IPS DF 6.9 (cell line): ENCODE data around the gene GABRP.

Experiments
- DNase-seq: peaks from one replicate; pipeline ENCODE4 v3.0.0-alpha.2; 2013; ENCODE audit warnings: low read depth, low spot score
- H3K27ac ChIP-seq: one replicate; pipeline ENCODE4 v1.5.1; 2013; ENCODE audit warnings: low read length, control low read depth
- H3K27me3 ChIP-seq: 2 replicates; pipeline ENCODE4 v1.6.1; 2013; ENCODE audit warnings: mild to moderate bottlenecking, low read length; ENCODE audit not compliant: control insufficient read depth, insufficient read depth
- H3K36me3 ChIP-seq: 2 replicates; pipeline ENCODE4 v1.6.1; 2013; ENCODE audit warnings: low read length; ENCODE audit not compliant: control insufficient read depth, insufficient read depth
- H3K4me1 ChIP-seq: 2 replicates; pipeline ENCODE4 v1.6.1; 2013; ENCODE audit warnings: low read length; ENCODE audit not compliant: control insufficient read depth, insufficient read depth
- H3K4me3 ChIP-seq: 2 replicates; pipeline ENCODE4 v1.5.1; 2013; ENCODE audit warnings: mild to moderate bottlenecking, low read length
- H3K9me3 ChIP-seq: 2 replicates; pipeline ENCODE4 v1.6.1; 2013; ENCODE audit warnings: low read length, inconsistent platforms; ENCODE audit not compliant: control insufficient read depth, insufficient read depth
- WGBS: extraction: QIAGEN DNeasy Blood & Tissue Kit; methylation state at CpG from one replicate; pipeline ENCODE4 v1.1.7; 2013; ENCODE audit warnings: mixed read lengths, missing lambda C conversion rate; ENCODE audit not compliant: insufficient read length, insufficient coverage; 5-methylcytosine and 5-hydroxymethylcytosine counted together

Gene GABRP

GRCh38 chr5:170769898-170770416, 13.6 kb upstream of the GABRP start:
- Histone ChIP-seq H3K36me3 (no peaks in the 10 kb centered on the region), H3K27me3 (no peaks in the 10 kb centered on the region), H3K4me1 (peaks cover 5% of the 10 kb centered on the region; the same call in 1 of the 2 replicates), H3K27ac (no peak overlapping the region), H3K4me3 (no peak overlapping the region), H3K9me3 (no peaks in the 10 kb centered on the region)
- no CpG with 5 or more reads among the region's 5 CpGs for WGBS
- no peak for DNase-seq

- DNase-seq: no peak
- peaks cover 5% of the 10 kb centered on the region; the same call in 1 of the 2 replicates for H3K4me1 ChIP-seq
- H3K27me3 ChIP-seq: no peaks in the 10 kb centered on the region
- H3K27ac ChIP-seq: no peak overlapping the region
- no peaks in the 10 kb centered on the region for H3K36me3 ChIP-seq
- H3K4me3 ChIP-seq: no peak overlapping the region
- no CpG with 5 or more reads among the region's 15 CpGs for WGBS
- H3K9me3 ChIP-seq: no peaks in the 10 kb centered on the region
Observed at GRCh38 chr5:170771496-170771895, 12.0 kb upstream of the GABRP start.

- Histone ChIP-seq H3K4me3 (no peak overlapping the region), H3K27ac (no peak overlapping the region), H3K36me3 (no peaks in the 10 kb centered on the region), H3K9me3 (no peaks in the 10 kb centered on the region), H3K27me3 (no peaks in the 10 kb centered on the region), H3K4me1 (0 out of 2 replicates have a peak, but pooled peaks cover 4% of the 10 kb centered on the region)
- no CpG with 5 or more reads among the region's 12 CpGs for WGBS
- DNase-seq: no peak
Observed at GRCh38 chr5:170773024-170773985, 10.2 kb upstream of the GABRP start.

- Histone ChIP-seq H3K4me3 (no peak overlapping the region), H3K27me3 (no peaks in the 10 kb centered on the region), H3K9me3 (no peaks in the 10 kb centered on the region), H3K27ac (no peak overlapping the region), H3K36me3 (no peaks in the 10 kb centered on the region), H3K4me1 (0 out of 2 replicates have a peak, but pooled peaks cover 2% of the 10 kb centered on the region)
- no CpG with 5 or more reads among the region's 5 CpGs for WGBS
- no peak for DNase-seq
Observed at GRCh38 chr5:170774831-170775230, 8.7 kb upstream of the GABRP start.

GRCh38 chr5:170781946-170782345, 1.6 kb upstream of the GABRP start:
- WGBS: no CpG with 5 or more reads among the region's 1 CpG
- no peak overlapping the region for H3K27ac ChIP-seq
- no peak for DNase-seq
- no peaks in the 10 kb centered on the region for H3K4me1 ChIP-seq
- H3K4me3 ChIP-seq: no peak overlapping the region
- H3K27me3 ChIP-seq: no peaks in the 10 kb centered on the region
- no peaks in the 10 kb centered on the region for H3K9me3 ChIP-seq
- H3K36me3 ChIP-seq: no peaks in the 10 kb centered on the region

GRCh38 chr5:170782438-170782837, 1.1 kb upstream of the GABRP start:
- no CpG with 5 or more reads among the region's 6 CpGs for WGBS
- no peak overlapping the region for H3K4me3 ChIP-seq

GRCh38 chr5:170785416-170785815, 1.9 kb downstream of the GABRP start:
- Histone ChIP-seq H3K4me3 (no peak overlapping the region), H3K27me3 (no peaks in the 10 kb centered on the region), H3K27ac (no peak overlapping the region), H3K36me3 (no peaks in the 10 kb centered on the region), H3K9me3 (no peaks in the 10 kb centered on the region), H3K4me1 (no peaks in the 10 kb centered on the region)
- DNase-seq: no peak
- no CpG with 5 or more reads among the region's 3 CpGs for WGBS

More at GRCh38 chr5:170782438-170782837, 1.1 kb upstream of the GABRP start:
- no peak overlapping the region for H3K27ac ChIP-seq
- H3K9me3 ChIP-seq: no peaks in the 10 kb centered on the region
- H3K27me3 ChIP-seq: no peaks in the 10 kb centered on the region
- no peaks in the 10 kb centered on the region for H3K4me1 ChIP-seq
- no peaks in the 10 kb centered on the region for H3K36me3 ChIP-seq
- DNase-seq: no peak

- no CpG with 5 or more reads among the region's 5 CpGs for WGBS
- DNase-seq: no peak
- H3K27ac ChIP-seq: no peak overlapping the region
Observed at GRCh38 chr5:170787216-170787615, 3.7 kb downstream of the GABRP start.

GRCh38 chr5:170788626-170789304, 5.2 kb downstream of the GABRP start:
- Histone ChIP-seq H3K36me3 (no peaks in the 10 kb centered on the region), H3K4me3 (no peak overlapping the region), H3K9me3 (no peaks in the 10 kb centered on the region), H3K27me3 (no peaks in the 10 kb centered on the region), H3K4me1 (no peaks in the 10 kb centered on the region), H3K27ac (no peak overlapping the region)
- no CpG with 5 or more reads among the region's 11 CpGs for WGBS
- DNase-seq: no peak

More at GRCh38 chr5:170787216-170787615, 3.7 kb downstream of the GABRP start:
- Histone ChIP-seq H3K9me3 (no peaks in the 10 kb centered on the region), H3K4me1 (no peaks in the 10 kb centered on the region), H3K27me3 (no peaks in the 10 kb centered on the region), H3K36me3 (no peaks in the 10 kb centered on the region), H3K4me3 (no peak overlapping the region)

GRCh38 chr5:170791325-170791954, 7.9 kb downstream of the GABRP start:
- Histone ChIP-seq H3K27me3 (no peaks in the 10 kb centered on the region), H3K27ac (no peak overlapping the region), H3K4me1 (no peaks in the 10 kb centered on the region), H3K4me3 (no peak overlapping the region), H3K9me3 (no peaks in the 10 kb centered on the region), H3K36me3 (no peaks in the 10 kb centered on the region)
- DNase-seq: peak; percentile 70
- WGBS: no CpG with 5 or more reads among the region's 7 CpGs
